ENCODE measurements around the gene TMEM243. TPM values are rescaled to one million over a fixed set of nuclear protein-coding genes. Genes with fewer than 3 reads are reported as not detected.

TMEM243 gene
- total and polyA plus RNA-seq, 2 of the 13 experiments (the other 11 are each of a cell fraction or from before 2014, with no cell fraction given) = 25.1 to 31.2 TPM

- no peak for TF ChIP-seq ATAD3A (CRISPR knock-in tag; IDR thresholded peaks at IDR 0.05)
- peak; percentile 53; the same call in 1 of the 2 replicates for TF ChIP-seq MTERF4 (CRISPR knock-in tag; IDR thresholded peaks at IDR 0.05)
- TF ChIP-seq HOXA3 (CRISPR knock-in tag; IDR thresholded peaks at IDR 0.05) = peak; percentile 83; the same call in 1 of the 2 replicates
- TF ChIP-seq MAF1 (CRISPR knock-in tag; IDR thresholded peaks at IDR 0.05; ENCODE audit: borderline replicate concordance) = peak; percentile 33; the same call in 1 of the 2 replicates
- 0 out of 2 replicates have a peak, but pooled peaks have one; percentile 33 for TF ChIP-seq BHLHE40 (IDR thresholded peaks at IDR 0.05; ENCODE audit: low read length)
- no peak for TF ChIP-seq RFX1 (IDR thresholded peaks at IDR 0.05)
- no peak for TF ChIP-seq RCOR2 (CRISPR knock-in tag; IDR thresholded peaks at IDR 0.05)
- no peak; the same call in 1 of the 2 replicates for TF ChIP-seq KLF9 (CRISPR knock-in tag; IDR thresholded peaks at IDR 0.05; ENCODE audit: low read depth)
- TF ChIP-seq PHF20 (CRISPR knock-in tag; IDR thresholded peaks at IDR 0.05) = peak; percentile 82
- TF ChIP-seq ZNF207 (IDR thresholded peaks at IDR 0.05; ENCODE audit: borderline replicate concordance) = no peak
- TF ChIP-seq MLLT10 (CRISPR knock-in tag; IDR thresholded peaks at IDR 0.05) = no peak
- no peak for TF ChIP-seq LRRFIP1 (CRISPR knock-in tag; conservative IDR thresholded peaks at IDR 0.05)
- no peak for TF ChIP-seq PBX2 (CRISPR knock-in tag; IDR thresholded peaks at IDR 0.05)
- TF ChIP-seq ZNF678 (CRISPR knock-in tag; IDR thresholded peaks at IDR 0.05) = peak; percentile 41
- TF ChIP-seq MEF2D (CRISPR knock-in tag; IDR thresholded peaks at IDR 0.05) = peak; percentile 74
- TF ChIP-seq, protein P1, sequence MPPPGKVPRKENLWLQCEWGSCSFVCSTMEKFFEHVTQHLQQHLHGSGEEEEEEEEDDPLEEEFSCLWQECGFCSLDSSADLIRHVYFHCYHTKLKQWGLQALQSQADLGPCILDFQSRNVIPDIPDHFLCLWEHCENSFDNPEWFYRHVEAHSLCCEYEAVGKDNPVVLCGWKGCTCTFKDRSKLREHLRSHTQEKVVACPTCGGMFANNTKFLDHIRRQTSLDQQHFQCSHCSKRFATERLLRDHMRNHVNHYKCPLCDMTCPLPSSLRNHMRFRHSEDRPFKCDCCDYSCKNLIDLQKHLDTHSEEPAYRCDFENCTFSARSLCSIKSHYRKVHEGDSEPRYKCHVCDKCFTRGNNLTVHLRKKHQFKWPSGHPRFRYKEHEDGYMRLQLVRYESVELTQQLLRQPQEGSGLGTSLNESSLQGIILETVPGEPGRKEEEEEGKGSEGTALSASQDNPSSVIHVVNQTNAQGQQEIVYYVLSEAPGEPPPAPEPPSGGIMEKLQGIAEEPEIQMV (CRISPR knock-in tag; IDR thresholded peaks at IDR 0.05; ENCODE audit: low read depth) = no peak; the same call in none of the 2 replicates
- no peak for TF ChIP-seq ZBTB49 (CRISPR knock-in tag; IDR thresholded peaks at IDR 0.05; ENCODE audit: borderline replicate concordance)
- TF ChIP-seq ZNF136 (CRISPR knock-in tag; IDR thresholded peaks at IDR 0.05; ENCODE audit: low read depth) = 0 out of 2 replicates have a peak, but pooled peaks have one; percentile 65
Measured at GRCh38 chr7:87152112-87152896, 67.2 kb downstream of the TMEM243 start, which contains the start of gene DMTF1 (continued).
